Epithelial cell of esophagus (primary cell): ENCODE measurements around the gene ADRA2A.
A peak's percentile ranks its signal among the peaks of the same experiment; 100 is the strongest.

ENCODE experiments used
- DNase-seq: peaks from one replicate; pipeline ENCODE4 v3.0.0; 2010; ENCODE audit warnings: low read depth
- H3K4me3 ChIP-seq: 2 replicates; pipeline ENCODE4 v1.5.1; 2011; ENCODE audit warnings: mild to moderate bottlenecking, low read length, control low read depth
- CTCF ChIP-seq: IDR thresholded peaks from 2 replicates; pipeline ENCODE4 v1.5.1; 2011; ENCODE audit warnings: low read depth, mild to moderate bottlenecking, low read length, control low read depth, inconsistent platforms; ENCODE audit not compliant: insufficient read depth; ENCODE audit errors: missing control alignments

Gene ADRA2A

DNA sequence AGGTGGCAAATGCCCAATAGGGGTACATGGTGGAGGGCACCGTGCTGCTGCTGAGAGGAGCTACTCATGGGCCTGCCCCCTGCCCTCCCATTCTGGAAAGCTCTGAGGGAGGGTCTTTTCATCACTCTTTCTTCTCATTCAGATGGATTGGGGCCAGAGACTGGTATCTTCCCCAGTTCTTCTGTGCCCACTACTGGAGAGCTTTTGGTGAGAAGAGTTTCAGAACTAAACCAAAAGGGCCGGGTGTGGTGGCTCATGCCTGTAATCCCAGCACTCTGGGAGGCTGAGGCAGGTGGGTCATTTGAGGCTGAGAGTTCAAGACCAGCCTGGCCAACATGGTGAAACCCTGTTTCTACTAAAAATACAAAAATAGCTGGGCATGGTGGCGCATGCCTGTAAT lies 12.5 kb downstream of the ADRA2A start:
- DNase-seq, result no peak
- no peak overlapping the region for H3K4me3 ChIP-seq
- TF ChIP-seq CTCF, result no peak

- peak; percentile 26 for DNase-seq
- TF ChIP-seq CTCF, result no peak
- H3K4me3 ChIP-seq, result no peak overlapping the region
These were observed 15.0 kb downstream of the ADRA2A start for GRCh38 chr10:111091833-111092232.

DNA sequence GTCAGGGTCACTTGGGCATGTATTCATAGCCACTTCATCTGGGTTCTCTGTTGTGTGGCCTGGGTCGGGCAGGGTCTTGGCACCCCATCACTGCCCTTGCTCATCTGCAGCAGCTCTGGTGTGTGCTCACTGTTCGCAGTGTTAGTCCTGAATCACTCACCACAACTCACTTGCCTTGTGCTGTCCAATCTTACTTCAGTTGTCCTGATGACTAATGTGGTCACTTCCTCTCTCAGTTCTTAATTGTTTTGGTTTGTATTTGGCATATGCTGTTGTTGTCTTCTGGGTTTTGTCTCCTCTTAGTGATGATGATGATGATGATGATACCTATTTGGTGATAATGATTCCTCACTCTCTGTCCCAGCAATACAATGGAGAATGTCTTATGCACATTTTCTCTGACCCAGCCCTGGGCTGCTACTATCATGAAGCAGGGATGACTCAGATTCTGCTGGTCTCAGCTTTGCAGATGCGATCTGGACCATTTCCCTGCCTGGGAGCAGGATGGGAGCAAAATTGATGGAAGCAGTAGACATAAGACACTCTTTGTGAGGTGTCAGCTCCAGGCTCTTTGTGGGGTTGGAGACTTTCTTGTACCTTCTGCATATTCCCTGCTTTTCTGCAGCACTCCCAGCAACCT lies 17.0 kb downstream of the ADRA2A start:
- no peak overlapping the region for H3K4me3 ChIP-seq
- DNase-seq, result peak; percentile 47
- no peak for TF ChIP-seq CTCF

- peak; percentile 8 for DNase-seq
- no peak overlapping the region for H3K4me3 ChIP-seq
- peak; percentile 17 for TF ChIP-seq CTCF
These were observed 22.0 kb downstream of the ADRA2A start for GRCh38 chr10:111098679-111099437.

- no peak for DNase-seq
These were observed 23.4 kb downstream of the ADRA2A start for GRCh38 chr10:111100198-111100597.

DNA sequence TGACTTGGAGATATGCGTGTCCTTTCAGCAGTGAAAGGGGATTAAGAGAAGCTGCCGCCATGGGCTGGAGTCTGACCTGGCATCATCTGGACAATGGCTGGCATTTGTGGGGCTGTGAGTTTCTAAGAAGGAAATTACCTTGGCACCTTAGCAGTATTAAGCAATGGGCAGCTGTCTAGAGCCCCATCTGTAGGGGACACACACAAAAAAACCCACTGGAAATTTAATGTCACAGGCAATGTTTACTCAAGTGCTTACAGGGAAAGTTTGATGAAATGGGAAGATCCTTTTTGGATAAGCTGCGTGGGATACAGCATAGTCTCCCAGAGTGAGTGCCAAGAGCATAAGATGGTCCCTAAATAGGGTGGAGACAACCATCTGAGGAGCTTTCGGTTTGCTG lies 25.0 kb downstream of the ADRA2A start:
- no peak for TF ChIP-seq CTCF
- DNase-seq, result no peak
- no peak overlapping the region for H3K4me3 ChIP-seq

More at GRCh38 chr10:111100198-111100597, 23.4 kb downstream of the ADRA2A start:
- TF ChIP-seq CTCF, result no peak
- H3K4me3 ChIP-seq, result no peak overlapping the region
